Left renal cortex interstitium (tissue), 4 donors: ENCODE results near the gene ARHGDIG. TPM values are rescaled to one million over a fixed set of nuclear protein-coding genes. Genes with fewer than 3 reads are reported as not detected.
"Not testable (repeated sequence)": the region's sequence is repeated elsewhere in the genome, so short reads cannot be mapped to it uniquely, and the experiment has no call there.

Source experiments
- DNase-seq, 4 donors: peaks; one replicate each; pipeline ENCODE4 v3.0.0-alpha.2; 2013; ENCODE audit warnings: low read depth in 4 of 4, low spot score in 2 of 4, missing footprints in 1 of 4
- polyA plus RNA-seq, 4 donors: library from polyadenylated mRNA; unstranded; fragments of 120-200 nt; gene quantifications; one replicate each; pipeline ENCODE4 v1.2.1, GENCODE V29; 2013; ENCODE audit not compliant: insufficient read length in 4 of 4

The ARHGDIG gene
- polyA plus RNA-seq, 4 donors: 2.0 to 6.0 (median 4.1) TPM

GRCh38 chr16:322476-323143, 42.2 kb downstream of the ARHGDIG start:
- DNase-seq: no peak

GRCh38 chr16:324201-324450, 43.7 kb downstream of the ARHGDIG start:
- DNase-seq: no peak

- DNase-seq: no peak
Observed at GRCh38 chr16:324451-325334, 44.3 kb downstream of the ARHGDIG start.

- DNase-seq: no peak
Observed at GRCh38 chr16:325375-326145, 45.2 kb downstream of the ARHGDIG start.

- no peak for DNase-seq
Observed at GRCh38 chr16:330741-331140, 50.4 kb downstream of the ARHGDIG start.

- not testable (repeated sequence) for DNase-seq
Observed at GRCh38 chr16:331181-331814, 50.9 kb downstream of the ARHGDIG start.

Other genes starting within 250 kb of the ARHGDIG start
- gene POLR3K, start 227.0 kb upstream of the ARHGDIG start, polyA plus RNA-seq: 10 to 100 TPM; 11.2 to 14.1 (median 12.1) TPM
- 10 to 100 TPM; 42.9 to 54.2 (median 45.5) TPM for gene SNRNP25, start 226.8 kb upstream of the ARHGDIG start, polyA plus RNA-seq
- gene RHBDF1, start 208.0 kb upstream of the ARHGDIG start, polyA plus RNA-seq: 10 to 100 TPM; 20.0 to 34.4 (median 26.5) TPM
- 10 to 100 TPM; 16.6 to 41.7 (median 29.5) TPM for gene MPG, start 202.4 kb upstream of the ARHGDIG start, polyA plus RNA-seq
- gene NPRL3, start 141.9 kb upstream of the ARHGDIG start, polyA plus RNA-seq: 10 to 100 TPM; 23.4 to 38.1 (median 30.0) TPM
- 1 to 10 TPM; 1.4 to 2.5 (median 2.0) TPM for gene HBZ, start 127.9 kb upstream of the ARHGDIG start, polyA plus RNA-seq
- gene HBM, start 114.6 kb upstream of the ARHGDIG start, polyA plus RNA-seq: 1 to 10 TPM; 1.8 to 7.0 (median 5.7) TPM
- 1,000 to 10,000 TPM in 3 of 4 donors, 100 to 1,000 TPM in 1; 776 to 1,213 (median 1,160) TPM for gene HBA2, start 107.7 kb upstream of the ARHGDIG start, polyA plus RNA-seq
- 100 to 1,000 TPM; 481 to 856 (median 780) TPM for gene HBA1, start 103.9 kb upstream of the ARHGDIG start, polyA plus RNA-seq
- gene HBQ1, start 100.1 kb upstream of the ARHGDIG start, polyA plus RNA-seq: 1 to 10 TPM in 2 of 4 donors, under 1 TPM in 2; 0.77 to 1.2 (median 0.91) TPM
- gene LUC7L, start 51.1 kb upstream of the ARHGDIG start, polyA plus RNA-seq: 100 to 1,000 TPM in 3 of 4 donors, 10 to 100 TPM in 1; 98.9 to 185 (median 135) TPM
- gene FAM234A, start 45.8 kb upstream of the ARHGDIG start, polyA plus RNA-seq: 10 to 100 TPM; 63.7 to 91.2 (median 82.5) TPM
- 1 to 10 TPM in 3 of 4 donors, under 1 TPM in 1; 0.46 to 2.7 (median 1.8) TPM for gene RGS11, start 4.6 kb upstream of the ARHGDIG start, polyA plus RNA-seq
- gene PDIA2, start 2.6 kb downstream of the ARHGDIG start, polyA plus RNA-seq: 1 to 10 TPM in 2 of 4 donors, under 1 TPM in 2; 0.44 to 3.5 (median 1.7) TPM
- 10 to 100 TPM; 16.4 to 26.7 (median 23.2) TPM for gene AXIN1, start 72.1 kb downstream of the ARHGDIG start, polyA plus RNA-seq
- 10 to 100 TPM; 62.6 to 93.5 (median 80.6) TPM for gene MRPL28, start 89.9 kb downstream of the ARHGDIG start, polyA plus RNA-seq
- 10 to 100 TPM; 64.1 to 72.1 (median 69.3) TPM for gene PGAP6, start 101.4 kb downstream of the ARHGDIG start, polyA plus RNA-seq
- 100 to 1,000 TPM; 102 to 159 (median 136) TPM for gene NME4, start 116.6 kb downstream of the ARHGDIG start, polyA plus RNA-seq
- 10 to 100 TPM; 28.1 to 42.0 (median 31.9) TPM for gene DECR2, start 121.3 kb downstream of the ARHGDIG start, polyA plus RNA-seq
- 100 to 1,000 TPM in 2 of 4 donors, 10 to 100 TPM in 2; 72.9 to 144 (median 109) TPM for gene RAB11FIP3, start 145.1 kb downstream of the ARHGDIG start, polyA plus RNA-seq
- 10 to 100 TPM; 20.0 to 40.2 (median 32.6) TPM for gene CAPN15, start 247.1 kb downstream of the ARHGDIG start, polyA plus RNA-seq